Femur (tissue), 1 donor: ENCODE results near the gene ARPC3.
"Not testable (repeated sequence)": the region's sequence is repeated elsewhere in the genome, so short reads cannot be mapped to it uniquely, and the experiment has no call there.

Experiments
- DNase-seq: peaks from one replicate; pipeline ENCODE4 v3.0.0-alpha.2; 2017

ARPC3 gene

GRCh38 chr12:110410086-110410485, 40.1 kb downstream of the ARPC3 start:
- DNase-seq = not testable (repeated sequence)

DNA sequence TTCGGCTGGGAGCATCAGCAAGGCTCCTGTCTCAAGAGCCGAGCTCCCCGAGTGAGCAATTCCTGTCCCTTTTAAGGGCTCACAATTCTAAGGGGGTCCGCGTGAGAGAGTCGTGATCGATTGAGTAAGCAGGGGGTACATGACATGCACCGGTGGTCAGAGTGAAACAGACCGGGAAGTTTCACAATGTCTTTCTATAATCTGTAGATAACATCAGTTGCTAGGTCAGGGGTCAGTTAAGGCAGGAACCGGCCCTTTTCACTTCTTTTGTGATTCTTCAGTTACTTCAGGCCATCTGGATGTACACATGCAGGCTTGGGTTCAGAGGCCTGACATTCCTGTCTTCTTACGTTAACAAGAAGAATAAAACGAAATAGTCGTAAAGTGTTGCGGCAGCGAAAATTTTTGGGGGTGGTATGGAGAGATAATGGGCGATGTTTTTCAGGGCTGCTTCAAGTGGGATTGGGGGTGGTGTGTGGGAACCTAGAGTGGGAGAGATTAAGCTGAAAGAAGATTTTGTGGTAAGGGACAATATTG, 44.9 kb downstream of the ARPC3 start:
- not testable (repeated sequence) for DNase-seq

- DNase-seq = peak; percentile 78
Measured at GRCh38 chr12:110403976-110404682, 46.0 kb downstream of the ARPC3 start.

DNA sequence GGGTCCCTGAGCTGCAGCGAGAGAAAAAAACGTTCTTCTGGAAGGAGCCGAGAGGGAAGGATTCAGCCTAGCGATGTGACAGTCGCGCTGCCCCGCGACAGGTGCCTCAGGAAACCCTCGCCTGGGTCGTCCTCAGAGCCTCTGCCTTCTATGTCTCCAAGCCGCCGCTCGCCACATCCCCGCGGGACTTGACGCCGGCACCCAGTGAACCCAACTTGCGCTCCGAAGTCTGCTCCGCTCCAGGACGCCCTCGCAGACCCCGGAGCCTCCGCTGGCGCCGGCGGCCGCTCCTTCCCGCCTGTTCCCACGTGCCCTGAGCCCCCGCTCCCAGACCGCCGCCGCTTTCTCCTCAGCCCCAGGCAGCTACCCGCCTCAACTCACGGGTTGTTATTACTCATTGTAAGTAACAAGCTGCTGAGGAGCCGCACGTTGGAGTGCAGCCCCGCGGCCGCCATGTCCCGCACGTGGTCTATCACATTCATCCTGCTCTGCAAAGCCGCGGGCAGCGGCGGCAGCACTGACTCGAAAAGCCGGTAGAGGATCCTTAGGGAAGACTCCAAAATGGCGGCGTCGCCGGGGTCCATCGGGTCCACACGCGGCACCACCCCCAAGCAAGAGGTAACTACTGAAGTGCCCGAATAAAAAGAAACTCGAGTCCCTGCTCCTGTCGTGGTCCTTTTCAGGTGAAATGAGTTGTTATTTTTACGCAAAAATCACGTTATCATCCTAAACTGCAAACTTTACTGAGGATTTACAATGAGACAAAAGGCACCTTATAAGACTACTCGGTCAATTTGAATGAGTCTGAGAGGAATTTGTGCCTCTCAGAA, 46.8 kb downstream of the ARPC3 start, which contains the start of gene ANAPC7:
TSS of gene ANAPC7 (minus strand) at position 563 of the 830 bp plus-strand sequence. CDS start at position 482, 81 bp downstream.
- DNase-seq = peak; percentile 95
